Measurements from ENCODE around the gene APBB2.

APBB2 gene

GRCh38 chr4:40785727-40786126 lies 428.6 kb downstream of the APBB2 start:
- FAIRE-seq (no peak), DNase-seq (ENCODE audit: low spot score) (no peak)

- no peak for FAIRE-seq
- DNase-seq (ENCODE audit: low spot score), result no peak
Measured at GRCh38 chr4:40782876-40783275, 431.5 kb downstream of the APBB2 start.

GRCh38 chr4:40778090-40778489 lies 436.3 kb downstream of the APBB2 start:
- no peak for FAIRE-seq
- DNase-seq (ENCODE audit: low spot score), result no peak

GRCh38 chr4:40769266-40769665 lies 445.1 kb downstream of the APBB2 start:
- no peak for DNase-seq (ENCODE audit: low spot score)
- FAIRE-seq, result no peak

- DNase-seq (ENCODE audit: low spot score) (no peak), FAIRE-seq (no peak)
Measured at GRCh38 chr4:40763228-40763716, 451.1 kb downstream of the APBB2 start.
